Trophoblast cell (in vitro differentiated cells and primary cell): ENCODE data around the gene LPP.
A peak's percentile ranks its signal among the peaks of the same experiment; 100 is the strongest.

ENCODE experiments used
- DNase-seq, 2 donors: peaks; one replicate each; pipeline ENCODE4 v3.0.0-alpha.2; 2016
- H2AFZ ChIP-seq: 2 replicates; pipeline ENCODE4 v1.6.1; 2013; ENCODE audit warnings: low read length, moderate library complexity, mild to moderate bottlenecking; ENCODE audit not compliant: insufficient read depth, poor library complexity
- H2AK5ac ChIP-seq: 2 replicates; pipeline ENCODE4 v1.6.1; 2013; ENCODE audit warnings: mild to moderate bottlenecking, low read length
- H2BK120ac ChIP-seq: 2 replicates; pipeline ENCODE4 v1.6.1; 2013; ENCODE audit warnings: low read length, mild to moderate bottlenecking, moderate library complexity; ENCODE audit not compliant: insufficient read depth, poor library complexity
- H2BK12ac ChIP-seq: 2 replicates; pipeline ENCODE4 v1.6.1; 2013; ENCODE audit warnings: mild to moderate bottlenecking, low read length, moderate library complexity
- H2BK5ac ChIP-seq: 2 replicates; pipeline ENCODE4 v1.6.1; 2013; ENCODE audit warnings: low read length, low read depth, moderate library complexity, mild to moderate bottlenecking; ENCODE audit not compliant: poor library complexity
- H3K14ac ChIP-seq: 2 replicates; pipeline ENCODE4 v1.6.1; 2013; ENCODE audit warnings: mild to moderate bottlenecking, low read length
- H3K18ac ChIP-seq: 2 replicates; pipeline ENCODE4 v1.6.1; 2013; ENCODE audit warnings: mild to moderate bottlenecking, low read length
- H3K23ac ChIP-seq: 2 replicates; pipeline ENCODE4 v1.6.1; 2013; ENCODE audit warnings: low read length
- H3K27ac ChIP-seq: 2 replicates; pipeline ENCODE4 v1.5.1; 2013; ENCODE audit warnings: low read depth, mild to moderate bottlenecking, inconsistent platforms, low read length, moderate library complexity
- H3K27me3 ChIP-seq: 2 replicates; pipeline ENCODE4 v1.6.1; 2013; ENCODE audit warnings: inconsistent platforms, mild to moderate bottlenecking, low read length, moderate library complexity; ENCODE audit not compliant: insufficient read depth
- H3K36me3 ChIP-seq, 2 experiments: 1 replicate in 1 of 2; 2 replicates in 1 of 2; pipeline ENCODE4 v1.6.1; 2013; ENCODE audit warnings: low read length in 2 of 2, mild to moderate bottlenecking in 2 of 2, moderate library complexity in 1 of 2; ENCODE audit not compliant: insufficient read depth in 2 of 2, control insufficient read depth in 1 of 2
- H3K4ac ChIP-seq: 2 replicates; pipeline ENCODE4 v1.6.1; 2013; ENCODE audit warnings: low read depth, mild to moderate bottlenecking, low read length, moderate library complexity
- H3K4me1 ChIP-seq, 2 experiments: 1 replicate in 1 of 2; 2 replicates in 1 of 2; pipeline ENCODE4 v1.6.1; 2013; ENCODE audit warnings: low read length in 2 of 2, mild to moderate bottlenecking in 2 of 2, moderate library complexity in 1 of 2; ENCODE audit not compliant: insufficient read depth in 2 of 2, control insufficient read depth in 1 of 2
- H3K4me2 ChIP-seq: 2 replicates; pipeline ENCODE4 v1.6.1; 2013; ENCODE audit warnings: inconsistent platforms, mild to moderate bottlenecking, low read length, moderate library complexity
- H3K4me3 ChIP-seq: 2 replicates; pipeline ENCODE4 v1.5.1; 2013; ENCODE audit warnings: mild to moderate bottlenecking, low read depth, low read length, inconsistent platforms
- H3K79me1 ChIP-seq: one replicate; pipeline ENCODE4 v1.6.1; 2013; ENCODE audit warnings: low read length
- H3K79me2 ChIP-seq: 2 replicates; pipeline ENCODE4 v1.6.1; 2013; ENCODE audit warnings: low read length, mild to moderate bottlenecking; ENCODE audit not compliant: control insufficient read depth, insufficient read depth, poor library complexity
- H3K9ac ChIP-seq: 2 replicates; pipeline ENCODE4 v1.6.1; 2013; ENCODE audit warnings: mild to moderate bottlenecking, low read length
- H3K9me3 ChIP-seq: 2 replicates; pipeline ENCODE4 v1.6.1; 2013; ENCODE audit warnings: low read depth, mild to moderate bottlenecking, control low read depth, inconsistent platforms, low read length; ENCODE audit not compliant: insufficient read depth
- H4K12ac ChIP-seq: 2 replicates; pipeline ENCODE4 v1.6.1; 2013; ENCODE audit warnings: low read depth, mild to moderate bottlenecking, low read length, moderate library complexity
- H4K8ac ChIP-seq: 2 replicates; pipeline ENCODE4 v1.6.1; 2013; ENCODE audit warnings: low read depth, mild to moderate bottlenecking, low read length, moderate library complexity
- H4K91ac ChIP-seq: one replicate; pipeline ENCODE4 v1.6.1; 2013; ENCODE audit warnings: low read depth, mild to moderate bottlenecking, low read length, moderate library complexity
- WGBS: extraction: QIAGEN DNeasy Blood & Tissue Kit; methylation state at CpG from one replicate; pipeline ENCODE4 v1.1.7; 2013; ENCODE audit warnings: missing lambda C conversion rate; ENCODE audit not compliant: insufficient read length, insufficient coverage; ENCODE audit errors: extremely low coverage; 5-methylcytosine and 5-hydroxymethylcytosine counted together

The LPP gene

DNA sequence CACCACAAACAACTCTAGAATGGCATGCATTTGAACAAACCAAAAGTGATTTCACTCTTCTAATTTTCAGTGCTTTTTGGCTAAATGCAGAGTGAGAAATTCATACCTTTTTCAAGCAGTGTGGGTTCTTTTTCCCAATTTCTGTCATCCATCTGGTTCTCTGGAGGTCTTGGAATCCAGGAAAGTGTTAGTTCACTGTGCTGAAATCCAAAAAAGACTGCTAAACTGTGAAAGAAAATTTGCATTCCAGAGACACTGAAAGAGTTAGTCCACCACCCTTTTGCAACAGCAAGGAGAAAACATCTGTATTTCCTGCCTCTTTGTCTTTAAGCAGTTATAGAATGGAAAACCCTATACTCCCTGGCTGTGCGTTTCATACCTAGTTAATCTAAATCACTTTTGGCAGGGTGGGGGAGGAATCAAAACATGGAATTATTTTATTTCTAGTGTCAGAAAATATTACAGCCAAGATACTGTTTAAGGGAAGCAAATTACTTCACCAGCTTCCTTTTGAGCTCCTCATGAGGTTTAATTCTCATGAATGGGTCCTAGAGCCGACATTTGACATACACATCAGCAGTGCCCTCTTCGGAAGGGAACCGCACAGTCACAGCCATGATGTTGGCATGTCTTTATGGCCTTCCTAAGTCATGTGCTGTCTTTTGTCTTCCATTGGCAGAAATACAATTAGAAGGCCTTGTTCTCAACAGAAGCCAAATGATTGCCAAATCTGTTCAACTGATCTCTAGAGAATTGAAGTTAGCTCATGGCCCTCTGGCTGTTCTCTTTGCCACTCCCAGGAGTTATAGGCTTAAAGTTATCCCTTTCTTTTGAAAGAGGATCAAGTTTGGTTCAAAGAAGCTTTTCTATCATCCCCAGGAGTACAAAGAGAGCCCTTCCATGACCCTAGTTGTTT lies 700.2 kb downstream of the LPP start:
- H3K4me2 ChIP-seq, result no peak overlapping the region
- H2AK5ac ChIP-seq, result no peak overlapping the region
- H4K91ac ChIP-seq, result no peak overlapping the region
- H3K23ac ChIP-seq, result no peak overlapping the region
- no peak overlapping the region for H3K27ac ChIP-seq
- no CpG with 5 or more reads among the region's 4 CpGs for WGBS
- H3K36me3 ChIP-seq, result no peaks in the 10 kb centered on the region
- no peak overlapping the region for H2BK120ac ChIP-seq
- peaks cover 3 to 4% of the 10 kb centered on the region in 2 experiments for H3K4me1 ChIP-seq
- H2BK5ac ChIP-seq, result no peak overlapping the region
- H3K18ac ChIP-seq, result no peak overlapping the region
- H2BK12ac ChIP-seq, result no peak overlapping the region
- H3K79me2 ChIP-seq, result no peaks in the 10 kb centered on the region
- H3K14ac ChIP-seq, result no peak overlapping the region
- no peak overlapping the region for H4K12ac ChIP-seq
- H3K27me3 ChIP-seq, result no peaks in the 10 kb centered on the region
- peak in 1 of 2 donors; percentile 55 for DNase-seq
- no peak overlapping the region for H4K8ac ChIP-seq
- no peaks in the 10 kb centered on the region for H3K79me1 ChIP-seq
- H3K9me3 ChIP-seq, result no peaks in the 10 kb centered on the region
- H3K4ac ChIP-seq, result no peak overlapping the region
- no peak overlapping the region for H3K9ac ChIP-seq
- H3K4me3 ChIP-seq, result no peak overlapping the region
- no peak overlapping the region for H2AFZ ChIP-seq

DNA sequence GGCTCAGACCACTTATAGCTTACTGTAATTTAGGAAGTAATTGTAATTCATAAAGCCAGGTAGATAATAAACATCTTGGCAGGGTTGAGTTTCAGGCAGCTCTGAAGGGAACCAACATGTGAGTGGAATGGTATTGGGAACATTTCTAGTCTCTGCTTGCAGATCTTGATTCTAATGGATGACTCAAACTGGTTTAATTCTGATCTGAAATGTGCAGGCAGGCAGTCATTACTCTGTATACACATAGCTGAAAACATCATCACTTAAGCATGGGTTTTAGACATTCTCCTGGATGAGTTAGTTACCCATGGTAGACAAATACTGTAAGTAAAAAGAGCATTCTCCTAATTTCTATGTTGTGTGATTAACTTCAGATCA lies 700.8 kb downstream of the LPP start:
- Histone ChIP-seq H2BK12ac (no peak overlapping the region), H3K4me1 (peaks cover 3 to 4% of the 10 kb centered on the region in 2 experiments), H3K14ac (no peak overlapping the region), H3K18ac (no peak overlapping the region), H3K27ac (no peak overlapping the region), H3K23ac (no peak overlapping the region), H2AFZ (no peak overlapping the region), H4K91ac (no peak overlapping the region), H3K4ac (no peak overlapping the region), H3K27me3 (no peaks in the 10 kb centered on the region), H4K8ac (no peak overlapping the region), H3K79me1 (no peaks in the 10 kb centered on the region), H3K4me2 (no peak overlapping the region), H3K9ac (no peak overlapping the region), H3K9me3 (no peaks in the 10 kb centered on the region), H3K36me3 (no peaks in the 10 kb centered on the region), H2BK5ac (no peak overlapping the region), H3K4me3 (no peak overlapping the region), H3K79me2 (no peaks in the 10 kb centered on the region), H4K12ac (no peak overlapping the region), H2BK120ac (no peak overlapping the region), H2AK5ac (no peak overlapping the region)
- peak in 1 of 2 donors; percentile 36 for DNase-seq

DNA sequence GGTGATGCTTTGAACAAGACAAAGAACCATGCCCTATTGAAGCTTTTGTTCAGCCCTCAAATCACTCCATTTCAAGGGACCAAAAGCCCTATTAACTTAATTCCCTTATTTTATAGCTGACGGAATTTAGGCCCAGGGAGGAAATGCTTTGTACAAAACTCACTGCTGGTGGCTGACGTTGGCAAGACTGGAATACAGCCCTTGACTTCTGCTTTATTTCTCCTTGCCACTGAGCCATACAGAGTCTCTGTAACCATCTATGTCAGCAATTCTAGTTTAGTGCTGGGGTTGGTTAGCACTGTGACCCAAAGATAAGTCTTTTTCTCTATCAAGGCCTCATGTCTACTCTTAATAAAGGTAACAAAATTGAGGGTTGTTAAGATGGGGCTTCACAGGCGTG lies 701.7 kb downstream of the LPP start:
- H3K9me3 ChIP-seq, result no peaks in the 10 kb centered on the region
- no peak overlapping the region for H3K14ac ChIP-seq
- H3K27ac ChIP-seq, result no peak overlapping the region
- H3K23ac ChIP-seq, result no peak overlapping the region
- no peak overlapping the region for H2AFZ ChIP-seq
- no peak overlapping the region for H3K9ac ChIP-seq
- no peak overlapping the region for H4K91ac ChIP-seq
- H4K8ac ChIP-seq, result no peak overlapping the region
- H3K79me1 ChIP-seq, result no peaks in the 10 kb centered on the region
- no peaks in the 10 kb centered on the region for H3K27me3 ChIP-seq
- H3K4ac ChIP-seq, result no peak overlapping the region
- H4K12ac ChIP-seq, result no peak overlapping the region
- WGBS, result no CpG with 5 or more reads among the region's 3 CpGs
- H3K4me2 ChIP-seq, result no peak overlapping the region
- no peak overlapping the region for H3K4me3 ChIP-seq
- H2BK120ac ChIP-seq, result no peak overlapping the region
- no peak overlapping the region for H2AK5ac ChIP-seq
- no peaks in the 10 kb centered on the region for H3K36me3 ChIP-seq
- H3K18ac ChIP-seq, result no peak overlapping the region
- no peaks in the 10 kb centered on the region for H3K79me2 ChIP-seq
- peaks cover 3 to 6% of the 10 kb centered on the region in 2 experiments for H3K4me1 ChIP-seq
- H2BK5ac ChIP-seq, result no peak overlapping the region
- DNase-seq, result no peak
- H2BK12ac ChIP-seq, result no peak overlapping the region

DNA sequence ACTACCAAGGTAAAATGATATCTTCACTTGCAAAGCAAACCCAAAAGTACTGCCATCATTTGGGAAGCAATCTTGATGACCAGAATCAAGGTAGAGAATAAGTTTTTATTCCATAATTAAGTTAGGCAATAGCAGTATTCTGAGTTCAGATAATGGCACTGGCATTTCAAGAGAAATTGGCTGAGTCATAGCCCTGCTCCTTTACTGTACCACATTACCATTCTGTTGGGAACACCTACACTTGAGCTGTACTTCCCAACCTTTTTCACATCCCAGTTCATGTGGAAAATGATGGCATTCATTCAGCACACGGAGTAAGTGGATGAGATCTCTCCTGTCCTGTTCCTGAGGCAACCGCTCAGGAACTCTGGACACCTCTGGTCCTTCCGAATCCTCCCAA lies 706.2 kb downstream of the LPP start:
- no peak overlapping the region for H4K12ac ChIP-seq
- H2BK12ac ChIP-seq, result no peak overlapping the region
- no peaks in the 10 kb centered on the region for H3K27me3 ChIP-seq
- H3K18ac ChIP-seq, result no peak overlapping the region
- no peak overlapping the region for H3K23ac ChIP-seq
- no peak overlapping the region for H3K14ac ChIP-seq
- no peak overlapping the region for H2BK5ac ChIP-seq
- H2BK120ac ChIP-seq, result no peak overlapping the region
- no peak overlapping the region for H3K9ac ChIP-seq
- no peak overlapping the region for H4K91ac ChIP-seq
- H4K8ac ChIP-seq, result no peak overlapping the region
- peaks cover 6 to 10% of the 10 kb centered on the region in 2 experiments for H3K4me1 ChIP-seq
- no peaks in the 10 kb centered on the region for H3K36me3 ChIP-seq
- H3K4ac ChIP-seq, result no peak overlapping the region
- H3K79me2 ChIP-seq, result no peaks in the 10 kb centered on the region
- no CpG with 5 or more reads among the region's 3 CpGs for WGBS
- no peaks in the 10 kb centered on the region for H3K9me3 ChIP-seq
- no peak for DNase-seq
- H3K79me1 ChIP-seq, result no peaks in the 10 kb centered on the region
- no peak overlapping the region for H2AK5ac ChIP-seq
- no peak overlapping the region for H3K4me3 ChIP-seq
- no peak overlapping the region for H2AFZ ChIP-seq
- H3K27ac ChIP-seq, result no peak overlapping the region
- H3K4me2 ChIP-seq, result no peak overlapping the region
